GM12878 (cell line): ENCODE data around the gene LY6G6D. TPM values are rescaled to one million over a fixed set of nuclear protein-coding genes. Genes with fewer than 3 reads are reported as not detected.

Experiments used
- ATAC-seq: fragments of 200-7000 bp; cut with Tn5 transposase; 3 replicates; pipeline ENCODE4 v1.9.1; 2020; ENCODE audit warnings: mild to moderate bottlenecking, moderate library complexity
- BruUV-seq: library from RNA; stranded (reverse); fragments of 400-500 nt; replicated peaks from 2 replicates; lab custom pipeline; 2021; lab: Mats Ljungman, UMichigan
- CTCF ChIA-PET: fragments of 300-600 bp; sonication (Branson Sonifier 250); formaldehyde crosslinking; extraction: SDS; loops from one replicate; lab custom pipeline; 2021; ENCODE audit warnings: inconsistent platforms; lab: Yijun Ruan, JAX
- POLR2A ChIA-PET: fragments of 350-600 bp; formaldehyde crosslinking; extraction: SDS; loops from one replicate; lab custom pipeline; 2021; ENCODE audit warnings: inconsistent platforms; lab: Charles Lee
- RAD21 ChIA-PET: fragments of 300-600 bp; sonication (Branson Sonifier 250); formaldehyde crosslinking; loops from one replicate; lab custom pipeline; 2023; ENCODE audit warnings: antibody characterized with exemption; ENCODE audit not compliant: unreplicated experiment; lab: Charles Lee
- SMC1A ChIA-PET: fragments of 300-600 bp; sonication (Branson Sonifier 250); formaldehyde crosslinking; loops from one replicate; lab custom pipeline; 2023; ENCODE audit not compliant: unreplicated experiment, uncharacterized antibody; lab: Charles Lee
- DNase-seq: peaks from one replicate; pipeline ENCODE4 v3.0.0-alpha.2; 2011; ENCODE audit warnings: low read depth, low spot score
- FAIRE-seq: peaks from 3 replicates; lab custom pipeline; 2011; peaks lifted over from hg19 to GRCh38; lab: Jason Lieb, UNC
- H2AFZ ChIP-seq: 2 replicates; pipeline ENCODE4 v1.6.0; 2011; ENCODE audit warnings: low read depth, low read length, control low read depth; ENCODE audit not compliant: control insufficient read depth
- H3K27ac ChIP-seq: 2 replicates; pipeline ENCODE4 v1.5.1; 2011; ENCODE audit warnings: control low read depth; ENCODE audit not compliant: control insufficient read depth, insufficient read depth
- H3K27me3 ChIP-seq, 2 experiments: replicated peaks in 1 of 2; 2 replicates each; pipeline versions ENCODE4 v1.6.0 to v1.6.1; 2011; ENCODE audit warnings: low read length in 1 of 2; ENCODE audit not compliant: control insufficient read depth in 2 of 2, insufficient read depth in 2 of 2
- H3K36me3 ChIP-seq, 2 experiments: 2 replicates each; pipeline ENCODE4 v1.5.1; 2011; ENCODE audit warnings: low read length in 1 of 2; ENCODE audit not compliant: control insufficient read depth in 2 of 2, insufficient read depth in 2 of 2
- H3K4me1 ChIP-seq: 2 replicates; pipeline ENCODE4 v1.6.1; 2011; ENCODE audit warnings: mild to moderate bottlenecking, low read length, moderate library complexity, mixed read lengths; ENCODE audit not compliant: control insufficient read depth, insufficient read depth
- H3K4me2 ChIP-seq: 2 replicates; pipeline ENCODE4 v1.6.0; 2011; ENCODE audit warnings: control low read depth; ENCODE audit not compliant: control insufficient read depth, insufficient read depth
- H3K4me3 ChIP-seq: fragments of 200-600 bp; sonication (generic); 2 replicates; pipeline ENCODE4 v1.5.1; 2016
- H3K79me2 ChIP-seq: 2 replicates; pipeline ENCODE4 v1.6.0; 2011; ENCODE audit warnings: low read length; ENCODE audit not compliant: control insufficient read depth, insufficient read depth
- H3K9ac ChIP-seq: 2 replicates; pipeline ENCODE4 v1.8.0; 2011; ENCODE audit warnings: low read length, control low read depth, mixed read lengths; ENCODE audit not compliant: control insufficient read depth, insufficient read depth
- H3K9me3 ChIP-seq: replicated peaks from 3 replicates; pipeline ENCODE4 v1.5.1; 2011; ENCODE audit warnings: mild to moderate bottlenecking, low read length; ENCODE audit not compliant: control insufficient read depth, insufficient read depth
- H4K20me1 ChIP-seq: 2 replicates; pipeline ENCODE4 v1.6.0; 2011; ENCODE audit not compliant: control insufficient read depth, insufficient read depth
- EED ChIP-seq: sonication (generic); IDR thresholded peaks from 2 replicates; pipeline ENCODE4 v1.6.1; 2016; ENCODE audit warnings: antibody characterized with exemption, low read depth
- HDAC2 ChIP-seq: fragments of 200-600 bp; sonication (generic); IDR thresholded peaks from 2 replicates; pipeline ENCODE4 v1.6.1; 2017
- MYB ChIP-seq: fragments of 150-350 bp; IDR thresholded peaks from 2 replicates; pipeline ENCODE4 v1.6.1; 2014; ENCODE audit warnings: mild to moderate bottlenecking, low read depth, low read length, borderline replicate concordance
- NR2C1 ChIP-seq: fragments of 450-650 bp; IDR thresholded peaks from 2 replicates; pipeline ENCODE4 v1.6.1; 2017; ENCODE audit warnings: antibody characterized with exemption, mild to moderate bottlenecking, moderate library complexity
- NR2C2 ChIP-seq: IDR thresholded peaks from 2 replicates; pipeline ENCODE4 v1.6.1; 2011; ENCODE audit warnings: borderline replicate concordance, low read depth; ENCODE audit not compliant: control insufficient read depth, insufficient read length
- NRF1 ChIP-seq: conservative IDR thresholded peaks from 2 replicates; pipeline ENCODE4 v1.6.1; 2011; ENCODE audit warnings: mild to moderate bottlenecking, low read depth, low read length, improper control_type of control experiment
- PML ChIP-seq: IDR thresholded peaks from 2 replicates; pipeline ENCODE4 v1.6.1; 2012; ENCODE audit warnings: low read length, inconsistent platforms
- SMC3 ChIP-seq: IDR thresholded peaks from 2 replicates; pipeline ENCODE4 v1.6.1; 2011; ENCODE audit warnings: low read length, improper control_type of control experiment, borderline replicate concordance
- SPI1 ChIP-seq: IDR thresholded peaks from 2 replicates; pipeline ENCODE4 v1.6.1; 2011; ENCODE audit warnings: low read depth, mild to moderate bottlenecking, low read length, moderate library complexity, borderline replicate concordance; ENCODE audit not compliant: insufficient read depth
- SREBF1 ChIP-seq: IDR thresholded peaks from 2 replicates; pipeline ENCODE4 v1.6.1; 2012; ENCODE audit warnings: mild to moderate bottlenecking, low read length
- SUZ12 ChIP-seq: fragments of 200-600 bp; sonication (generic); IDR thresholded peaks from one replicate; pipeline ENCODE4 v1.6.1; 2018; ENCODE audit warnings: antibody characterized with exemption, mild to moderate bottlenecking; ENCODE audit not compliant: unreplicated experiment
- ZZZ3 ChIP-seq: IDR thresholded peaks from 2 replicates; pipeline ENCODE4 v1.6.1; 2011; ENCODE audit warnings: low read depth; ENCODE audit not compliant: control insufficient read depth, insufficient read length
- WGBS: methylation state at CpG from one replicate; pipeline ENCODE4 v1.1.6; 2016; ENCODE audit warnings: low lambda C conversion rate; ENCODE audit not compliant: insufficient replicate concordance, insufficient coverage; ENCODE audit errors: missing lambda C conversion rate; 5-methylcytosine and 5-hydroxymethylcytosine counted together
- in situ Hi-C: fragments of 300-500 bp; cut with MboI; formaldehyde crosslinking; loops from 9 replicates; pipeline ENCODE4 v1.14.3; 2018; ENCODE audit warnings: mixed read lengths
- intact Hi-C: fragments of 100-400 bp; cut with micrococcal nuclease; formaldehyde crosslinking; loops from one replicate; pipeline ENCODE4 v1.14.2; 2022; ENCODE audit not compliant: unreplicated experiment
- polyA plus RNA-seq, 11 experiments: library from polyadenylated mRNA; depleted of rRNA in 4 of 11; unstranded in 6 of 11; stranded (reverse) in 5 of 11; fragments of >200 nt; fragmentation: Nextera tagmentation in 4 of 11; fragmentation: Illumina TruSeq in 1 of 11; extraction: Ambion mirVana in 4 of 11; extraction: Trizol in 1 of 11; gene quantifications; 1 replicate in 1 of 11; 2 replicates in 10 of 11; pipeline versions ENCODE4 v1.2.1 to v1.2.3, GENCODE V29; 2011 to 2016; ENCODE audit warnings: inconsistent platforms in 2 of 11, missing spikeins in 2 of 11, low read depth in 1 of 11
- total RNA-seq, 4 experiments: library from RNA; depleted of rRNA in 3 of 4; stranded (reverse); fragments of >200 nt in 3 of 4; fragmentation: Illumina TruSeq in 1 of 4; extraction: Trizol in 1 of 4; gene quantifications; 2 replicates each; pipeline versions ENCODE4 v1.2.1 to v1.2.3, GENCODE V29; 2013 to 2021
- TF ChIP-seq, protein P1 (sequence below): fragments of 450-650 bp; IDR thresholded peaks from 2 replicates; pipeline ENCODE4 v1.6.1; 2016; ENCODE audit warnings: mild to moderate bottlenecking

Gene LY6G6D
- total and polyA plus RNA-seq, 10 of the 15 experiments (the other 5 are each of a cell fraction or from before 2014, with no cell fraction given): not detected

- TF ChIP-seq SPI1: no peak
- TF ChIP-seq EED: no peak
- TF ChIP-seq, protein P1, sequence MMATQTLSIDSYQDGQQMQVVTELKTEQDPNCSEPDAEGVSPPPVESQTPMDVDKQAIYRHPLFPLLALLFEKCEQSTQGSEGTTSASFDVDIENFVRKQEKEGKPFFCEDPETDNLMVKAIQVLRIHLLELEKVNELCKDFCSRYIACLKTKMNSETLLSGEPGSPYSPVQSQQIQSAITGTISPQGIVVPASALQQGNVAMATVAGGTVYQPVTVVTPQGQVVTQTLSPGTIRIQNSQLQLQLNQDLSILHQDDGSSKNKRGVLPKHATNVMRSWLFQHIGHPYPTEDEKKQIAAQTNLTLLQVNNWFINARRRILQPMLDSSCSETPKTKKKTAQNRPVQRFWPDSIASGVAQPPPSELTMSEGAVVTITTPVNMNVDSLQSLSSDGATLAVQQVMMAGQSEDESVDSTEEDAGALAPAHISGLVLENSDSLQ: no peak
- no peak for TF ChIP-seq SMC3
- TF ChIP-seq NR2C1: no peak
- TF ChIP-seq PML: no peak
- TF ChIP-seq NR2C2: no peak
These were observed 16.9 kb downstream of the LY6G6D start (continued) for GRCh38 chr6:31732029-31732428.

DNA sequence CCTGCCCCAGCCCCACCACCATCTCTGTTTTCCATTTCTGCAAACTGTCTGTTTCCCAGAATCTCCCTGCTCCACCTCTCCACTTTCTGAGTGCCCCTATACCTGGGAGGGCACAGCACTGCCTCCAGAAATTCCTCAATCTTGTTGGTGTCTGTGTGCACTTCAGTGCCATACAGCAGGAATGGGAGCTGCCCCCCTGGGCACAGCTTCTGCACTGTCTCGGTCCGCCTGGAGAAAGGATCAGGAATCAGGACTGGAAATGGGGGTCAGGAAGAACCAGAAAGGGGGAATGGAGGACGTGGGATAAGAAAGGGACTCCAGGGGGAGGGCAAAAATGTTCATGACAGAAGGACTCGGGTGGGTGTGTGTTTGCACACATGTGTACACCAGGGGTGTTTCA lies 18.6 kb downstream of the LY6G6D start:
- DNase-seq (no peak), FAIRE-seq (no peak), ATAC-seq (no peak)
- H3K9me3 ChIP-seq: no peaks in the 10 kb centered on the region
- peaks cover 6 to 15% of the 10 kb centered on the region in 2 experiments; a peak in 3 of 4 replicates for H3K36me3 ChIP-seq
- peaks cover 31% of the 10 kb centered on the region for H3K4me1 ChIP-seq
- peak overlapping the region; percentile 99 for H3K4me2 ChIP-seq
- ChIA-PET RAD21 (interaction anchor here (1.2 to 2.5 kb wide), 2 partner anchors 36 to 96 kb away, joined by 3 to 9 read pairs; no protein-coding TSS in a partner anchor), POLR2A (interaction anchor here (1.6 to 9.7 kb wide), 3 partner anchors 73 to 101 kb away, joined by 3 to 158 read pairs (median 122); partner anchors contain the start of genes HSPA1B and LSM2), SMC1A (interaction anchor here (2.2 kb wide), 1 partner anchor 87 kb away, joined by 5 read pairs; no protein-coding TSS in a partner anchor), CTCF (interaction anchor here (1.1 to 15.8 kb wide), 3 partner anchors 9 to 38 kb away, joined by 4 to 208 read pairs (median 4); no protein-coding TSS in a partner anchor)
- H3K27ac ChIP-seq: peak overlapping the region; percentile 99; the same call in 1 of the 2 replicates
- TF ChIP-seq HDAC2 (no peak), NRF1 (no peak), SREBF1 (no peak), ZZZ3 (no peak), SUZ12 (no peak), MYB (no peak)
- in situ Hi-C loops (no loop called here), intact Hi-C loops (loop anchor here (5.0 kb wide), 1 partner anchor 51 kb away; the partner anchor contains the start of gene LY6G5C)
- no peaks in the 10 kb centered on the region for H3K27me3 ChIP-seq
- H3K4me3 ChIP-seq: peak overlapping the region; percentile 100; the same call in 1 of the 2 replicates
- H4K20me1 ChIP-seq: 0 out of 2 replicates have a peak, but pooled peaks cover 4% of the 10 kb centered on the region
- peaks cover 40% of the 10 kb centered on the region for H3K79me2 ChIP-seq
- 75% methylated on average over 4 of the region's 4 CpGs for WGBS
- no peak overlapping the region for H2AFZ ChIP-seq
- BruUV-seq: no TSS peak
- H3K9ac ChIP-seq: peak overlapping the region; percentile 98
